ENCODE data around the gene CHST11.

- TF ChIP-seq POLR2A (IDR thresholded peaks at IDR 0.05) (no peak), CTCF (IDR thresholded peaks at IDR 0.05) (no peak), EP300 (IDR thresholded peaks at IDR 0.05) (no peak)
Observed at GRCh38 chr12:104479123-104479662, 22.4 kb downstream of the CHST11 start.

Data from ovary (tissue), 3 donors.